ENCODE data around the gene ABHD16B.
A peak's percentile ranks its signal among the peaks of the same experiment; 100 is the strongest.

The ABHD16B gene

DNA sequence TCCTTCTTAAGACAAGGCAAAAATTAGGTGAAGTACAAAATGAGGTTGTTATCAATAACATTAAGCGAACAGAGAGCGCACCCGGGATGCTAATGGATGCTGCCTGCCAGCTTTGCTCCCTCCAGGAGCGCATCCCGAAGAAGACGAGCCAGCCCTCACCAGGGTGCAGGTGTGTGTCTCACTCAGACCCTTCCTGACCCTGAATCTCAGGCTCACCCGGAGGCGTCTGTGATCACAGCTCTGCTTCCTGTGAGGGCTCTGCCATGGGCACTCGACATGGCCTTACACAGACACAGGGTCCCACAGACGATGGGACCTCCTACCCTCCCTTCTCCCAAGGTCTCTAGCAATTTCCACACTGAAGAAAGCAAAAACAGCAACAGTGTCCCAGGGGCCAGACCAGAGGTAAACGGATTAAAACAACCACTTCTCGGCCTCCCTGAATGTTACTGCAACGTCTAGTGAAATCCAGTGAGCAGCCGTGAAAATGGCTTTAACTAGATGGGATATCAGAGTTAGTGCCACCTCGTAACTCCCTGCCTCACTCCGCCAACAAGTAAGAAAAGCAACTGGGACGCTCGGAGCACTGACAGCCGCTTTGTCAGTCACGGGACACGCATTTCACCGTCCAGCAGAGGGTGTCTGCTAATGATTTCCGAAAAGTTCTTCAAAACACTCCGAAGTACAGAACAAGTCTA is 41.9 kb upstream of the ABHD16B start:
- Histone ChIP-seq H3K27ac (ENCODE audit: low read length) (no peak overlapping the region), H3K4me3 (ENCODE audit: low read length) (peak overlapping the region; percentile 66), H4K20me1 (ENCODE audit: insufficient read depth, low read length) (no peaks in the 10 kb centered on the region), H3K9me3 (ENCODE audit: insufficient read depth, low read length) (no peaks in the 10 kb centered on the region), H3K9ac (ENCODE audit: low read length) (peak overlapping the region; percentile 44; the same call in 1 of the 2 replicates), H3K4me1 (ENCODE audit: low read length) (peaks cover 25% of the 10 kb centered on the region), H3K36me3 (replicated peaks; ENCODE audit: low read depth, low read length) (no peaks in the 10 kb centered on the region), H3K27me3 (ENCODE audit: low read depth, low read length) (peaks cover 16% of the 10 kb centered on the region; the same call in 1 of the 2 replicates), H3K79me2 (ENCODE audit: low read length) (no peaks in the 10 kb centered on the region), H3K4me2 (ENCODE audit: low read length) (peak overlapping the region; percentile 78), H2AFZ (ENCODE audit: low read depth, low read length) (peak overlapping the region; percentile 55)
- no peak for TF ChIP-seq EZH2phosphoT487 (IDR thresholded peaks at IDR 0.05; ENCODE audit: low read depth)
- TF ChIP-seq, protein P1, sequence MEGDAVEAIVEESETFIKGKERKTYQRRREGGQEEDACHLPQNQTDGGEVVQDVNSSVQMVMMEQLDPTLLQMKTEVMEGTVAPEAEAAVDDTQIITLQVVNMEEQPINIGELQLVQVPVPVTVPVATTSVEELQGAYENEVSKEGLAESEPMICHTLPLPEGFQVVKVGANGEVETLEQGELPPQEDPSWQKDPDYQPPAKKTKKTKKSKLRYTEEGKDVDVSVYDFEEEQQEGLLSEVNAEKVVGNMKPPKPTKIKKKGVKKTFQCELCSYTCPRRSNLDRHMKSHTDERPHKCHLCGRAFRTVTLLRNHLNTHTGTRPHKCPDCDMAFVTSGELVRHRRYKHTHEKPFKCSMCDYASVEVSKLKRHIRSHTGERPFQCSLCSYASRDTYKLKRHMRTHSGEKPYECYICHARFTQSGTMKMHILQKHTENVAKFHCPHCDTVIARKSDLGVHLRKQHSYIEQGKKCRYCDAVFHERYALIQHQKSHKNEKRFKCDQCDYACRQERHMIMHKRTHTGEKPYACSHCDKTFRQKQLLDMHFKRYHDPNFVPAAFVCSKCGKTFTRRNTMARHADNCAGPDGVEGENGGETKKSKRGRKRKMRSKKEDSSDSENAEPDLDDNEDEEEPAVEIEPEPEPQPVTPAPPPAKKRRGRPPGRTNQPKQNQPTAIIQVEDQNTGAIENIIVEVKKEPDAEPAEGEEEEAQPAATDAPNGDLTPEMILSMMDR (IDR thresholded peaks at IDR 0.05; ENCODE audit: low read depth, low read length), result peak; percentile 52

GRCh38 chr20:63821811-63822210 is 39.5 kb upstream of the ABHD16B start:
- Histone ChIP-seq H3K27me3 (ENCODE audit: low read depth, low read length) (peaks cover 17% of the 10 kb centered on the region; the same call in 1 of the 2 replicates), H3K9me3 (ENCODE audit: insufficient read depth, low read length) (no peaks in the 10 kb centered on the region), H2AFZ (ENCODE audit: low read depth, low read length) (peak overlapping the region; percentile 87), H3K9ac (ENCODE audit: low read length) (peak overlapping the region; percentile 36; the same call in 1 of the 2 replicates), H3K36me3 (replicated peaks; ENCODE audit: low read depth, low read length) (no peaks in the 10 kb centered on the region), H3K4me1 (ENCODE audit: low read length) (peaks cover 25% of the 10 kb centered on the region), H3K4me2 (ENCODE audit: low read length) (peak overlapping the region; percentile 73), H3K79me2 (ENCODE audit: low read length) (no peaks in the 10 kb centered on the region), H3K27ac (ENCODE audit: low read length) (peak overlapping the region; percentile 57), H4K20me1 (ENCODE audit: insufficient read depth, low read length) (no peaks in the 10 kb centered on the region), H3K4me3 (ENCODE audit: low read length) (peak overlapping the region; percentile 61)
- 0 out of 2 replicates have a peak, but pooled peaks have one; percentile 17 for TF ChIP-seq EZH2phosphoT487 (IDR thresholded peaks at IDR 0.05; ENCODE audit: low read depth)
- TF ChIP-seq, protein P1 (IDR thresholded peaks at IDR 0.05; ENCODE audit: low read depth, low read length), result no peak

GRCh38 chr20:63822276-63822696 is 39.0 kb upstream of the ABHD16B start:
- peak overlapping the region; percentile 61 for H3K4me3 ChIP-seq (ENCODE audit: low read length)
- H4K20me1 ChIP-seq (ENCODE audit: insufficient read depth, low read length), result no peaks in the 10 kb centered on the region
- no peak for TF ChIP-seq EZH2phosphoT487 (IDR thresholded peaks at IDR 0.05; ENCODE audit: low read depth)
- TF ChIP-seq, protein P1 (IDR thresholded peaks at IDR 0.05; ENCODE audit: low read depth, low read length), result no peak
- H3K4me2 ChIP-seq (ENCODE audit: low read length), result peak overlapping the region; percentile 73
- peaks cover 17% of the 10 kb centered on the region; the same call in 1 of the 2 replicates for H3K27me3 ChIP-seq (ENCODE audit: low read depth, low read length)
- H3K9ac ChIP-seq (ENCODE audit: low read length), result peak overlapping the region; percentile 36; the same call in 1 of the 2 replicates
- H2AFZ ChIP-seq (ENCODE audit: low read depth, low read length), result peak overlapping the region; percentile 87
- H3K79me2 ChIP-seq (ENCODE audit: low read length), result no peaks in the 10 kb centered on the region
- H3K36me3 ChIP-seq (replicated peaks; ENCODE audit: low read depth, low read length), result no peaks in the 10 kb centered on the region
- H3K4me1 ChIP-seq (ENCODE audit: low read length), result peaks cover 25% of the 10 kb centered on the region
- H3K9me3 ChIP-seq (ENCODE audit: insufficient read depth, low read length), result no peaks in the 10 kb centered on the region
- peak overlapping the region; percentile 57 for H3K27ac ChIP-seq (ENCODE audit: low read length)

DNA sequence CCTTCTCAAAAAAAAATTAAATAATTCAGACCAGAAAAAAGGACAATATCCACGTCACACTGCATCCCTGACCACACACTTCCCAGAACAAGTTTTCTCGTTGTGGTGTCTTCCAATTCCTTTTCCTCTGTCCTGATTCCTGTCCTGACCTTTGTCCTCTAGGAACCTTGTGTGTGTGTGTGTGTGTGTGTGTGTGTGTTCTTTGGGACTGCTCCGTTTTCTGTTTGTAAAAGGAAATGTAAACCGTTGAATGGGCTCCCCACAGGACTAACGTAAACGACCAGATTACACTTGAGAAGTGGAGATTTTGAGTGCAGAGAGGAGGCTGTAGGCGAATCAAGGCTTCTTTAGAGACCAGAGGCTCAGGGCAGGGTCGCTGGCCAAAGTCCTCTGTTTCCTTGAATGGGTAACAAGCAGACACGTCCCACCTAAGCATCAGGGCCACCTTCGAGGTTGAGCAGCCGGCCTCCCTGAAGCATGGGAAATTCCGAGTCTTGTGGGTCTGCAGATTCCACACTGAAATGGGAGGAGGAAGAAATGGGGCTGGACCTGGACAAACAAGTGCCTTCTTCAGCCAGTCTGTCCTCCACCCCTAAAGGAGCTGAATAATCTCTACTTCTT is 37.5 kb upstream of the ABHD16B start:
- no peak overlapping the region for H3K4me2 ChIP-seq (ENCODE audit: low read length)
- no peak overlapping the region for H3K4me3 ChIP-seq (ENCODE audit: low read length)
- no peak overlapping the region for H3K27ac ChIP-seq (ENCODE audit: low read length)
- peaks cover 13% of the 10 kb centered on the region; the same call in 1 of the 2 replicates for H3K27me3 ChIP-seq (ENCODE audit: low read depth, low read length)
- no peak for TF ChIP-seq EZH2phosphoT487 (IDR thresholded peaks at IDR 0.05; ENCODE audit: low read depth)
- TF ChIP-seq, protein P1 (IDR thresholded peaks at IDR 0.05; ENCODE audit: low read depth, low read length), result no peak
- no peak overlapping the region for H2AFZ ChIP-seq (ENCODE audit: low read depth, low read length)
- no peaks in the 10 kb centered on the region for H3K79me2 ChIP-seq (ENCODE audit: low read length)
- H4K20me1 ChIP-seq (ENCODE audit: insufficient read depth, low read length), result no peaks in the 10 kb centered on the region
- H3K36me3 ChIP-seq (replicated peaks; ENCODE audit: low read depth, low read length), result no peaks in the 10 kb centered on the region
- no peaks in the 10 kb centered on the region for H3K9me3 ChIP-seq (ENCODE audit: insufficient read depth, low read length)
- H3K4me1 ChIP-seq (ENCODE audit: low read length), result peaks cover 25% of the 10 kb centered on the region
- no peak overlapping the region for H3K9ac ChIP-seq (ENCODE audit: low read length)
